ENCODE results near the gene IGHMBP2. TPM values are rescaled to one million over a fixed set of nuclear protein-coding genes. Genes with fewer than 3 reads are reported as not detected.

Gene IGHMBP2
- total RNA-seq, 3 donors from 2014 or later (not counting 1 experiment from before 2014, with no cell fraction given) = 31.5 to 52.3 (median 48.5) TPM

DNA sequence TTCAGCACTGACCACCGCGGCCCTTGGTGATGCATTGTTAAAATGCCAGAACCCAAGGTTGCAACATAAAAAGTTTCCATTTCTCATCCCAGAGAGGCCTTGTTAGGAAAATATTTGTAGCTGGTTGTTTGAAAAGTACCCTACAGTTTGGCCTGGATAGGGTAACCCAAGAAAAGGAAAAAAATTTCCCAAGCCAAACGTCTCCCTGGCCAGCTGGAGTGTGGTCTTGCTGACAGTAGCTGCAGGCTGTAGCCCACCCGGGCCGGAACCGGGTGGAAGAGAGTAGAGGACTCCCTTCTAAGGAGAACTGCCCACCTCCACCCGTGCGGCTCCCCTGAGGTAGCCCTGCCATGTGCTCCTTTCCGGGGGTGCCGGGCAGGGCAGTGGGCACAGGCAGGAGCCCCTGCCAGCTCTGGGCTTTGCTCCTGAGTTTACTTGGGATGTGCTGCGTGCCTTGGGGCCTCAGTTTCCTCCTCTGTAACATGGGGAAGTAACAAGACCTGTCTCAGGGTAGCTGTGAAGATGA is 38.5 kb downstream of the IGHMBP2 start:
- no peak overlapping the region for H3K4me3 ChIP-seq (ENCODE audit: low read length)
- no peaks in the 10 kb centered on the region for H3K9me3 ChIP-seq (ENCODE audit: control insufficient read depth, insufficient read depth, low read length)
- H3K27ac Mint-ChIP-seq = no peak overlapping the region
- no peaks in the 10 kb centered on the region for H3K27me3 ChIP-seq (ENCODE audit: control insufficient read depth, insufficient read depth, low read length)
- no peak overlapping the region for H3K27ac ChIP-seq (ENCODE audit: low read length)
- 84% methylated on average over 9 of the region's 11 CpGs for WGBS (ENCODE audit: insufficient coverage)
- no peak overlapping the region for H3K4me3 Mint-ChIP-seq
- ATAC-seq (no peak), DNase-seq (no peak)
- no peaks in the 10 kb centered on the region for H3K4me1 Mint-ChIP-seq
- H3K36me3 ChIP-seq (ENCODE audit: control insufficient read depth, insufficient read depth, low read length) = peaks cover 14% of the 10 kb centered on the region
- intact Hi-C loops (cut with micrococcal nuclease) = no loop called here
- no peaks in the 10 kb centered on the region for H3K9me3 Mint-ChIP-seq
- TF ChIP-seq, protein P1, sequence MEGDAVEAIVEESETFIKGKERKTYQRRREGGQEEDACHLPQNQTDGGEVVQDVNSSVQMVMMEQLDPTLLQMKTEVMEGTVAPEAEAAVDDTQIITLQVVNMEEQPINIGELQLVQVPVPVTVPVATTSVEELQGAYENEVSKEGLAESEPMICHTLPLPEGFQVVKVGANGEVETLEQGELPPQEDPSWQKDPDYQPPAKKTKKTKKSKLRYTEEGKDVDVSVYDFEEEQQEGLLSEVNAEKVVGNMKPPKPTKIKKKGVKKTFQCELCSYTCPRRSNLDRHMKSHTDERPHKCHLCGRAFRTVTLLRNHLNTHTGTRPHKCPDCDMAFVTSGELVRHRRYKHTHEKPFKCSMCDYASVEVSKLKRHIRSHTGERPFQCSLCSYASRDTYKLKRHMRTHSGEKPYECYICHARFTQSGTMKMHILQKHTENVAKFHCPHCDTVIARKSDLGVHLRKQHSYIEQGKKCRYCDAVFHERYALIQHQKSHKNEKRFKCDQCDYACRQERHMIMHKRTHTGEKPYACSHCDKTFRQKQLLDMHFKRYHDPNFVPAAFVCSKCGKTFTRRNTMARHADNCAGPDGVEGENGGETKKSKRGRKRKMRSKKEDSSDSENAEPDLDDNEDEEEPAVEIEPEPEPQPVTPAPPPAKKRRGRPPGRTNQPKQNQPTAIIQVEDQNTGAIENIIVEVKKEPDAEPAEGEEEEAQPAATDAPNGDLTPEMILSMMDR (IDR thresholded peaks at IDR 0.05) = no peak
- H3K27me3 Mint-ChIP-seq (ENCODE audit: low read depth in 2 of 2) = no peaks in the 10 kb centered on the region
- no peaks in the 10 kb centered on the region for H3K4me1 ChIP-seq (ENCODE audit: control insufficient read depth, insufficient read depth, low read length)
- H3K36me3 Mint-ChIP-seq = no peaks in the 10 kb centered on the region

DNA sequence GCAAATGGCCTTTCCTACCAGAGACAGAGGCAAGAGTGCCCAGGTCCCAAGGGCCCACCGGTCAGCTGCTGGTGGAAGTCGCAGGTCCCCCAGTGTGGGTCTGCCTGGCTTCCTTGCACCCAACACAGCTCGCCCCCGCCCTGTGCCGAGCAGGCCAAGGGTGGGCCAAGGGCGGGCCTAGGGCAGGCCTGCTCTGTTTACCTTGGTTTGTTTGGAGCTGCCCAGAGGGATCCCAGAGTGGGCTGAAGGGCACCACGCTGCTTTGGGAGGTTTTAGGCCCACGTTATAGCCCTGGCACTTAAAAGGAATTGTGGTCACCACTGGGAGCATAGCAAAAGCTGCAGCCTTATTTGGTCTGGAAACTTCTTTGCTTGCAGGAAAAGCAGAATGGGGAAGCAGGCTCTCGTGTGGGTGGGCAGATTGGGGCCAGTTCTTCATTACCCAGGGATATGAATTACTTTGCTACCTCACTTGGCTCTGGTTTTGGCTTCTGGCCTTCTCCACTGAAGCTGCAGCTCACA is 39.1 kb downstream of the IGHMBP2 start:
- Mint-ChIP-seq H3K9me3 (no peaks in the 10 kb centered on the region), H3K4me3 (no peak overlapping the region), H3K36me3 (no peaks in the 10 kb centered on the region), H3K27me3 (ENCODE audit: low read depth in 2 of 2) (no peaks in the 10 kb centered on the region), H3K27ac (no peak overlapping the region), H3K4me1 (peaks cover 0 to 2% of the 10 kb centered on the region in 2 donors)
- Histone ChIP-seq H3K27ac (ENCODE audit: low read length) (no peak overlapping the region), H3K4me1 (ENCODE audit: control insufficient read depth, insufficient read depth, low read length) (no peaks in the 10 kb centered on the region), H3K27me3 (ENCODE audit: control insufficient read depth, insufficient read depth, low read length) (no peaks in the 10 kb centered on the region), H3K36me3 (ENCODE audit: control insufficient read depth, insufficient read depth, low read length) (peaks cover 8% of the 10 kb centered on the region), H3K9me3 (ENCODE audit: control insufficient read depth, insufficient read depth, low read length) (no peaks in the 10 kb centered on the region), H3K4me3 (ENCODE audit: low read length) (no peak overlapping the region)
- ATAC-seq (no peak), DNase-seq (no peak)
- TF ChIP-seq, protein P1 (IDR thresholded peaks at IDR 0.05) = no peak
- whole genome bisulfite sequencing (ENCODE audit: insufficient coverage) = 75% methylated on average over 9 of the region's 9 CpGs
- intact Hi-C loops (cut with micrococcal nuclease) = no loop called here

DNA sequence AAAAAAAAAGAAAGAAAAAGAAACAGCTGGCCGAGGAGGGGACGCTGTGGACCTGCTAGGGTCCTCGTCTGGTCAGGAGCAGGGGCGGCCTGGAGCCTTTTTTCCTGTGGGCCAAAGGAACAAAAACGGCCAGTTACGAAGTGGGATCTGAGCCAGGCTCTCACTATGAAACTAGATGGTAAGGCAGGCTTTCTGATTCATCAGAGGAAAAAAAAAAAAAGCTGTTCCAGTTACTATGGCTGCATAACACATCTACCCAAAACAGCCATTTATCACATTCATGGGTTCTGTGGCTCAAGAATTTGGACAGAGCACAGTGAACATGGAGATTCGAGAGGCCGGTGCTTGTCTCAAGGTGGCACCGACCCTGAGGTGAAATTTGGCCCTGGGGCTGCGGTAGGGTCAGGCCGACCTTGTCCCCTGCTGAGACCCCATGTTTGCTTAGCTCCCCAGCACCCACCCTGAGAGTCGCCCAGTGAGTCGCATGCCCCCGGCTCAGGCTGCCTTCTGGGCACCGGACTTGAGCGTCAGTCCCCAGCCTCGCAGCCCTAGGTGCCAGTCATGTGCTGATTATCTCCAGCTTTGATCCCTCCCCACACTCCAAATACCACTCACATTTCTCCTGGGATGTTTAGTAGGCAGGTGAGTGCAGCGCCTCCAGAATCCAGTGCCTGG is 42.9 kb downstream of the IGHMBP2 start:
- H3K27ac Mint-ChIP-seq = no peak overlapping the region
- Histone ChIP-seq H3K9me3 (ENCODE audit: control insufficient read depth, insufficient read depth, low read length) (no peaks in the 10 kb centered on the region), H3K4me1 (ENCODE audit: control insufficient read depth, insufficient read depth, low read length) (no peaks in the 10 kb centered on the region), H3K27ac (ENCODE audit: low read length) (no peak overlapping the region), H3K36me3 (ENCODE audit: control insufficient read depth, insufficient read depth, low read length) (no peaks in the 10 kb centered on the region), H3K4me3 (ENCODE audit: low read length) (no peak overlapping the region), H3K27me3 (ENCODE audit: control insufficient read depth, insufficient read depth, low read length) (no peaks in the 10 kb centered on the region)
- no peaks in the 10 kb centered on the region for H3K9me3 Mint-ChIP-seq
- H3K4me3 Mint-ChIP-seq = no peak overlapping the region
- DNase-seq (no peak), ATAC-seq (no peak)
- intact Hi-C loops (cut with micrococcal nuclease) = no loop called here
- no peaks in the 10 kb centered on the region for H3K27me3 Mint-ChIP-seq (ENCODE audit: low read depth in 2 of 2)
- no peaks in the 10 kb centered on the region for H3K36me3 Mint-ChIP-seq
- 90% methylated on average over 17 of the region's 18 CpGs for WGBS (ENCODE audit: insufficient coverage)
- H3K4me1 Mint-ChIP-seq = peaks cover 0 to 5% of the 10 kb centered on the region in 2 donors
- TF ChIP-seq, protein P1 (IDR thresholded peaks at IDR 0.05) = no peak

Data from natural killer cell (primary cell).